Body of pancreas (tissue), 4 donors: Measurements from ENCODE around the gene CPSF4. TPM values are rescaled to one million over a fixed set of nuclear protein-coding genes. Genes with fewer than 3 reads are reported as not detected.
"Not testable (repeated sequence)": the region's sequence is repeated elsewhere in the genome, so short reads cannot be mapped to it uniquely, and the experiment has no call there.

Experiments used
- ATAC-seq: fragments of 150-250 bp; one replicate; pipeline ENCODE4 v1.9.1; 2016
- DNase-seq, 4 donors: peaks; one replicate each; pipeline ENCODE4 v3.0.0-alpha.2; 2019
- H3K27ac ChIP-seq, 4 donors: fragments of 200-600 bp; sonication (generic); 1 replicate in 3 of 4; 2 replicates in 1 of 4; pipeline versions ENCODE4 v1.5.1 to v1.6.1; 2016 to 2019; ENCODE audit warnings: mild to moderate bottlenecking in 1 of 4, mixed read lengths in 1 of 4, moderate library complexity in 1 of 4
- H3K27me3 ChIP-seq, 2 donors: fragments of 200-600 bp; sonication (generic); one replicate each; pipeline ENCODE4 v1.6.0; 2016; ENCODE audit warnings: mild to moderate bottlenecking in 1 of 2
- H3K36me3 ChIP-seq, 2 donors: fragments of 200-600 bp; sonication (generic); replicated peaks in 1 of 2; 2 replicates each; pipeline ENCODE4 v1.5.1; 2016; ENCODE audit warnings: low read depth in 2 of 2; ENCODE audit not compliant: insufficient read depth in 1 of 2
- H3K4me1 ChIP-seq: fragments of 200-600 bp; sonication (generic); one replicate; pipeline ENCODE4 v1.6.0; 2016
- H3K4me3 ChIP-seq, 2 donors: fragments of 200-600 bp; sonication (generic); 1 replicate in 1 of 2; 2 replicates in 1 of 2; pipeline ENCODE4 v1.5.1; 2016 to 2019
- H3K9me3 ChIP-seq, 3 donors: fragments of 200-600 bp; sonication (generic); 1 replicate in 2 of 3; 2 replicates in 1 of 3; pipeline ENCODE4 v1.5.1; 2016
- POLR2A ChIP-seq, 3 donors: fragments of 450-650 bp; IDR thresholded peaks; one replicate each; pipeline ENCODE4 v1.6.1; 2016; ENCODE audit warnings: antibody characterized with exemption in 3 of 3, mild to moderate bottlenecking in 2 of 3
- WGBS, 2 donors: methylation state at CpG; one replicate each; pipeline ENCODE4 v1.1.5; 2017; 5-methylcytosine and 5-hydroxymethylcytosine counted together
- intact Hi-C: fragments of 100-400 bp; cut with DNase I; formaldehyde crosslinking; loops from one replicate; pipeline ENCODE4 v1.15.1; 2023
- total RNA-seq, 2 donors: library from RNA; depleted of rRNA; stranded (reverse); fragments of >200 nt; gene quantifications; one replicate each; pipeline ENCODE4 v1.1.0, GENCODE V29; 2016
- TF ChIP-seq, protein P1 (sequence below), 7 experiments: fragments of 450-650 bp in 4 of 7; fragments of 200-600 bp in 3 of 7; sonication (generic) in 3 of 7; IDR thresholded peaks; one replicate each; pipeline ENCODE4 v1.5.1; 2016 to 2019; ENCODE audit warnings: antibody characterized with exemption in 7 of 7

Gene CPSF4
- total RNA-seq, 2 donors from 2014 or later, result 24.4 to 31.1 TPM

GRCh38 chr7:99498546-99498944 lies 59.8 kb downstream of the CPSF4 start:
- Histone ChIP-seq H3K36me3 (peaks cover 7 to 8% of the 10 kb centered on the region in 2 donors), H3K9me3 (peaks cover 0 to 8% (median 4%) of the 10 kb centered on the region in 3 donors), H3K27ac (no peak overlapping the region), H3K4me1 (peaks cover 29% of the 10 kb centered on the region), H3K4me3 (peak overlapping the region in 1 of 2 donors; percentile 84), H3K27me3 (no peaks in the 10 kb centered on the region)
- DNase-seq, result no peak
- intact Hi-C loops, result no loop called here
- WGBS, 2 donors, result 62 to 67% methylated on average over 10 of the region's 11 CpGs
- TF ChIP-seq POLR2A (IDR thresholded peaks at IDR 0.05), result no peak
- TF ChIP-seq, protein P1, sequence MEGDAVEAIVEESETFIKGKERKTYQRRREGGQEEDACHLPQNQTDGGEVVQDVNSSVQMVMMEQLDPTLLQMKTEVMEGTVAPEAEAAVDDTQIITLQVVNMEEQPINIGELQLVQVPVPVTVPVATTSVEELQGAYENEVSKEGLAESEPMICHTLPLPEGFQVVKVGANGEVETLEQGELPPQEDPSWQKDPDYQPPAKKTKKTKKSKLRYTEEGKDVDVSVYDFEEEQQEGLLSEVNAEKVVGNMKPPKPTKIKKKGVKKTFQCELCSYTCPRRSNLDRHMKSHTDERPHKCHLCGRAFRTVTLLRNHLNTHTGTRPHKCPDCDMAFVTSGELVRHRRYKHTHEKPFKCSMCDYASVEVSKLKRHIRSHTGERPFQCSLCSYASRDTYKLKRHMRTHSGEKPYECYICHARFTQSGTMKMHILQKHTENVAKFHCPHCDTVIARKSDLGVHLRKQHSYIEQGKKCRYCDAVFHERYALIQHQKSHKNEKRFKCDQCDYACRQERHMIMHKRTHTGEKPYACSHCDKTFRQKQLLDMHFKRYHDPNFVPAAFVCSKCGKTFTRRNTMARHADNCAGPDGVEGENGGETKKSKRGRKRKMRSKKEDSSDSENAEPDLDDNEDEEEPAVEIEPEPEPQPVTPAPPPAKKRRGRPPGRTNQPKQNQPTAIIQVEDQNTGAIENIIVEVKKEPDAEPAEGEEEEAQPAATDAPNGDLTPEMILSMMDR (IDR thresholded peaks at IDR 0.05), result no peak
- no peak for ATAC-seq

GRCh38 chr7:99499371-99499720 lies 60.6 kb downstream of the CPSF4 start:
- no peak for ATAC-seq

GRCh38 chr7:99499721-99500636 lies 61.2 kb downstream of the CPSF4 start, which contains the start of gene ZNF394:
Gene ZNF394, minus strand, starts transcription at chr7:99500281. Its CDS starts 188 bp downstream, at chr7:99500093.
- WGBS, 2 donors, result 0 to 1% methylated on average over 56 to 67 of the region's 68 CpGs
- TF ChIP-seq POLR2A (IDR thresholded peaks at IDR 0.05), result peak; percentile 42 to 86 (median 86)
- TF ChIP-seq, protein P1 (IDR thresholded peaks at IDR 0.05), result peak in 1 of 7 experiments; percentile 1
- no peaks in the 10 kb centered on the region for H3K9me3 ChIP-seq
- intact Hi-C loops, result no loop called here
- ATAC-seq (peak; percentile 47), DNase-seq (peak; percentile 84 to 89 (median 88))
- peak within 1 kb of the TSS; percentile 81 to 98 (median 88) for H3K27ac ChIP-seq
- peak within 1 kb of the TSS; percentile 84 to 92 for H3K4me3 ChIP-seq
- H3K27me3 ChIP-seq, result no peaks in the 10 kb centered on the region
- peaks cover 34% of the 10 kb centered on the region for H3K4me1 ChIP-seq
- no peaks in the 10 kb centered on the region for H3K36me3 ChIP-seq

More at GRCh38 chr7:99499371-99499720, 60.6 kb downstream of the CPSF4 start:
- H3K27me3 ChIP-seq, result no peaks in the 10 kb centered on the region
- WGBS, 2 donors, result 1 to 2% methylated on average over 12 to 14 of the region's 14 CpGs
- peaks cover 34% of the 10 kb centered on the region for H3K4me1 ChIP-seq
- H3K9me3 ChIP-seq, result peaks cover 0 to under 1% (median 0%) of the 10 kb centered on the region in 3 donors
- TF ChIP-seq, protein P1 (IDR thresholded peaks at IDR 0.05), result no peak
- TF ChIP-seq POLR2A (IDR thresholded peaks at IDR 0.05), result no peak
- no peak for DNase-seq
- H3K36me3 ChIP-seq, result peaks cover 0 to under 1% of the 10 kb centered on the region in 2 donors
- intact Hi-C loops, result no loop called here
- peak overlapping the region; percentile 81 to 98 (median 88) for H3K27ac ChIP-seq
- H3K4me3 ChIP-seq, result peak overlapping the region; percentile 84 to 92

- intact Hi-C loops, result no loop called here
- Histone ChIP-seq H3K9me3 (no peaks in the 10 kb centered on the region), H3K27me3 (no peaks in the 10 kb centered on the region), H3K36me3 (no peaks in the 10 kb centered on the region), H3K4me1 (peaks cover 38% of the 10 kb centered on the region), H3K4me3 (peak overlapping the region; percentile 84 to 92), H3K27ac (peak overlapping the region; percentile 81 to 98 (median 88))
- TF ChIP-seq, protein P1 (IDR thresholded peaks at IDR 0.05), result no peak
- TF ChIP-seq POLR2A (IDR thresholded peaks at IDR 0.05), result no peak
- ATAC-seq (no peak), DNase-seq (no peak)
- WGBS, 2 donors, result 39 to 48% methylated on average over 16 of the region's 16 CpGs
Measured at GRCh38 chr7:99500637-99501009, 61.9 kb downstream of the CPSF4 start.

- H3K9me3 ChIP-seq, ATAC-seq, intact Hi-C loops, H3K36me3 ChIP-seq, H3K27ac ChIP-seq, H3K4me3 ChIP-seq, H3K27me3 ChIP-seq, DNase-seq: not testable (repeated sequence)
- peaks cover 44% of the 10 kb centered on the region for H3K4me1 ChIP-seq
- WGBS, 2 donors, result 89 to 93% methylated on average over 12 of the region's 12 CpGs
Measured at GRCh38 chr7:99501236-99501635, 62.5 kb downstream of the CPSF4 start.
